ENCODE measurements around the gene ALCAM.
"Not testable (repeated sequence)": the region's sequence is repeated elsewhere in the genome, so short reads cannot be mapped to it uniquely, and the experiment has no call there.

ALCAM gene

DNA sequence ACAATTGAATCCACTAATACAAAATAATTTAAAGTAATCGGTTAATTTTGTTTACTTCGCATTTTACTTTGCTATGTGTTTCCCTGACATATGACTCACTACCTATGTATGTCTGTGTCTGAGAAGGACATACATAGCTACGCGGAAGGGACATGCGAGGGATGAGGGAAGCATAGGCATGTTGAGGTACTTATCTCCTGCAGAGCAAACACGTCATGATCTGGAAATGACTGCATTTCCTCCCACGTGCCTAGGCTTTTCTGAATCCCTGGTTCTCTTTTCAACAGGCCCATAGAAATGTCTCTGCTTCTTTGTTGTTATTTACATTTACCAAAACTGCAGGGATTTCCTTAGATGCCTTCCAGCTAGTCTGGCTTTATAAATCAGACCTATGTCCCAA lies 27.5 kb downstream of the ALCAM start:
- peaks cover 2% of the 10 kb centered on the region for H3K27me3 Mint-ChIP-seq
- no peak overlapping the region for H3K4me3 Mint-ChIP-seq
- H3K4me1 Mint-ChIP-seq: no peaks in the 10 kb centered on the region
- H3K27ac Mint-ChIP-seq: no peak overlapping the region
- ATAC-seq (no peak), DNase-seq (no peak)
- H3K9me3 Mint-ChIP-seq: peaks cover 34% of the 10 kb centered on the region
- H3K36me3 Mint-ChIP-seq (ENCODE audit: low read depth): peaks cover 11% of the 10 kb centered on the region

DNA sequence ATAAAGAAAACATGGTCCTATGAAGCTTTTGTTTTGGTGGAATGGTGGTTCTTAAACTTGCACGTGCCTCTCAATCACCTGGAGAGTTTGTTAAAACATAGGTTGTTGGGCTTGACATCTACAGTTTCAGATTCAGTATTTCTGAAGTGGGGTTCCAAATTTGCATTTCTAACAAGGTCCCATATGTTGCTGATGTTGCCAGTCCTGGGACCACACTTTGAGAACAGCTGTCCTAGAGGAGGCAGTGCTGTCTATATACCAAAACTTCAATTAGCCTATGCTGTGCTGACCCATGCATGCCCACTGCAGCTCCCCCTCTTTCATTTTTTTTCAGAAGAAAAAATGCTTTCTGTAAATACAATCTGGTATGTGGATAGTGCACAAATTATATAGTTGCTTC lies 31.3 kb downstream of the ALCAM start:
- H3K27me3 Mint-ChIP-seq: no peaks in the 10 kb centered on the region
- H3K4me1 Mint-ChIP-seq: no peaks in the 10 kb centered on the region
- no peak for DNase-seq
- no peak for ATAC-seq
- no peak overlapping the region for H3K27ac Mint-ChIP-seq
- H3K4me3 Mint-ChIP-seq: no peak overlapping the region
- H3K9me3 Mint-ChIP-seq: peaks cover 3% of the 10 kb centered on the region
- H3K36me3 Mint-ChIP-seq (ENCODE audit: low read depth): no peaks in the 10 kb centered on the region

DNA sequence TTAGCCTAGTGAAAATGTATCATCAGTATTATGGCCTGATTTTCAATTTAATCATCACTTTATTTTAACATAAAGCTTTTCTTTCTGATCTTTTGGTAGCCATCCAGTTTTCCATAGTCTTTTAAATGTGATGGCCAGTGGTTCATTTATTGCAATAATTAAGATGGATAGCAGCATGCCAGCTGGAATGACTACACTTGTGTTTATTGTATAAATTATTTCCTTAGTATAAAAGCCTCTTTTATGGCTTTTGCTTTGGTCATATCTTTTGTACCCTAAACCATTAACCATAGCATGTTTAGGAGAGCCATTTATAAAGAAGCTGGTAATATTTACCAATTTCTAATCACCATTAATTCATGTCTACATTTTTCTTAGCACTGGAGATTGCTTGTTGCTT lies 31.7 kb downstream of the ALCAM start:
- H3K36me3 Mint-ChIP-seq (ENCODE audit: low read depth): peaks cover 3% of the 10 kb centered on the region
- H3K9me3 Mint-ChIP-seq: peaks cover 4% of the 10 kb centered on the region
- H3K27ac Mint-ChIP-seq: no peak overlapping the region
- ATAC-seq: no peak
- no peaks in the 10 kb centered on the region for H3K27me3 Mint-ChIP-seq
- no peak overlapping the region for H3K4me3 Mint-ChIP-seq
- no peaks in the 10 kb centered on the region for H3K4me1 Mint-ChIP-seq
- no peak for DNase-seq

DNA sequence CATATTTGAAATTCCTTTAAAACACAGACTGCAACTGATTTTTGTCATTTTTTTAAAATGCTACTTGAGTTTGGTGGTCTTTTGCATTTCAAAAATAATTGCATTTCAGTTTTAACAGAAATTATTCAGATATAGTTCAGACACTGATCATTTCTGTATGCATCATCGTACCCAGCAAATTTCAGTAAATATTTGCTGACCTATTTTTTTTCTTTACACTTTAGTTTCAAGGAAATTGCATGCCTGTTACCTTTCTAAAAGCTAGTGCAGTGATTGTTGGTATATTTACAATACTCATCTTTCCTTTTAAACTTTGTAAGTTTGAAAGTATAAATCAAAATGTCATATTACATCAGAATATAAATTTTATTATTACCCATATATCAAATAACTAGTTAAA lies 32.4 kb downstream of the ALCAM start:
- Mint-ChIP-seq H3K27ac (no peak overlapping the region), H3K27me3 (no peaks in the 10 kb centered on the region), H3K4me1 (no peaks in the 10 kb centered on the region), H3K4me3 (no peak overlapping the region), H3K9me3 (peaks cover 10% of the 10 kb centered on the region), H3K36me3 (ENCODE audit: low read depth) (peaks cover 9% of the 10 kb centered on the region)
- ATAC-seq (no peak), DNase-seq (no peak)

DNA sequence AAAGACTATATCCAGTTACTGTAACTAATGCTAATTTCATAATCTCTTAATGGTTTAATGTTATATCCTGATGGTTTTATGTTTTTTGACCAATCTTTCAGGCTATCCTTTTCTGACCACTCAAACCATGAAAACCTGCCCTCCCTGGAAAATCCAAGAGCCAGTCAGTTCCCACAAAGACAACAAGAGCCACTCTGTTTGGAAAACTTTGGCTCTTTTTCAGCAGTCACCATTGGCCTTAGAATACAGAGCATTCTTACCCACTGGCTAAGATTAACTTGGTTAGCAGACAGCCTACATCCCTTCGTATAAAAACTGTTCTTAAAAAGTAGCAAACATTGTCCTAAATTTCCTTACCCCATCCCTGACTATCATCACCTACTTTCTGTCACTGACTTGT lies 32.9 kb downstream of the ALCAM start:
- ATAC-seq (no peak), DNase-seq (no peak)
- peaks cover 9% of the 10 kb centered on the region for H3K36me3 Mint-ChIP-seq (ENCODE audit: low read depth)

DNA sequence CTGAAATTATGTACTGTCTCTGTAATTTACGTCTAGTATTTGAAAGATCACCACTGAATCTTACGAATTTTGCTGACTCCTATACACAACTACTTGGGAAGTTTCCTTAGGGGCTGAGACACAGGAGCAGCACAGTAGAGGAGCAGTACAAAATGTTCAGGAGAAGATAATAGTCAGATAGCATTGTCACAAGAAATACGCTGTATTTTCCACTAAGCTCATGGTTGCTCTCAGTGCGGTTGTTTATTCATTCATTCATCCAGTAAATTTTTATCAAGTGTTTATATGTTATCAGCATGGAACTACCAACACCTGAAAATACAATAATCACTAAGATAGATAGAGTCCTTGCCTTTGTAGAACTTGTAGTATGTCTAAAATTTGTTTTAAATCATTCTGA lies 34.5 kb downstream of the ALCAM start:
- no peak for DNase-seq
- no peak overlapping the region for H3K27ac Mint-ChIP-seq
- no peaks in the 10 kb centered on the region for H3K4me1 Mint-ChIP-seq
- peaks cover 2% of the 10 kb centered on the region for H3K27me3 Mint-ChIP-seq
- no peak for ATAC-seq
- peaks cover 17% of the 10 kb centered on the region for H3K9me3 Mint-ChIP-seq
- no peak overlapping the region for H3K4me3 Mint-ChIP-seq
- H3K36me3 Mint-ChIP-seq (ENCODE audit: low read depth): peaks cover 9% of the 10 kb centered on the region

More for the DNA sequence above, 32.9 kb downstream of the ALCAM start:
- Mint-ChIP-seq H3K4me1 (no peaks in the 10 kb centered on the region), H3K27me3 (no peaks in the 10 kb centered on the region), H3K27ac (no peak overlapping the region), H3K9me3 (peaks cover 11% of the 10 kb centered on the region), H3K4me3 (no peak overlapping the region)

DNA sequence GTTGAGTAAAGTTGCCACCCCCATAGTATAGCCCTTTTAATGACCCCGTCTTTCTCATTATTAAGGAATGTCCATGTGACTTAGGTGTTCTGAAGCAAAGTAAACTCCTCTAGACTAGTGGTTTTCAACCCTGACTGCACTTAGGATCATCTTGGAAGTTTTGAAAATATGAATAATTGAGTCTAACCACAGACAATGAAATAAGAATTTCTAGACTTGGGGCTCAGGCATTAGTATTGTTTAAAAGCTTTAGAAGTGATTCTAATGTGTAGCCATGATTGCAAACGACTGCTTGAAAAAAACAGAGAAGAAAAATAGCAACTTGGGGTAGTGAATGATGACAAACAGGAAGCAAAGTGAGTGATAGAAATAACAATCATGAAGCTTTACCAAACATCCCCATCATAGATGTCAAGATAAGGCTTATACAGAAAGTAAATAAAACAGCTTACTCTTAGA lies 35.0 kb downstream of the ALCAM start:
- Mint-ChIP-seq H3K27ac (no peak overlapping the region), H3K36me3 (ENCODE audit: low read depth) (peaks cover 9% of the 10 kb centered on the region), H3K9me3 (peaks cover 17% of the 10 kb centered on the region), H3K27me3 (peaks cover 2% of the 10 kb centered on the region), H3K4me1 (no peaks in the 10 kb centered on the region), H3K4me3 (no peak overlapping the region)
- ATAC-seq (no peak), DNase-seq (no peak)

DNA sequence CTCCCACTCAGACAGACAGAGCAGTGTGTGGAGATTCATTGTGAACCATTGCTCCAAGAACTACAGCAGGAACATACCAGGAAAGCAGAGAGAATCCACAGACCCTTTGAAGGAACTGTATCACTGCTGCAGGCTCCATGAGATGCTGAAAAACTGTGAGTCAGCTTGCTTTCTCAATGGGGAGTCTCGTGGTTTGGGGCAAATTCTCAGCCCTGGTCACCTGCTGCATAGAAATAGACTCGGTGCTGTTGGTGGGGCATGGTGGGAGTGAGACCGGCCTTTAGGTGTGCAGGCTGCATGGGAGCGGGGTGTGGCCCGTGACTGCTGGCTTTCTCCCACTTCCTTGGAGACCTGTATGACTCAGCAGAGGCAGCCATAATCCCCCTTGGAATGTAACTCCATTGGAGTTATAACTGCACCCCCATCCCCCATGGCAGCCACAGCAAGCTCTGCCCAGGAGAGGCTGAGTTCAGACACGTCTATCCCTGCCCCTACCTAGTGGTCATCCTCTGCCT lies 35.6 kb downstream of the ALCAM start:
- no peak overlapping the region for H3K4me3 Mint-ChIP-seq
- H3K27me3 Mint-ChIP-seq: peaks cover 2% of the 10 kb centered on the region
- H3K4me1 Mint-ChIP-seq: no peaks in the 10 kb centered on the region
- DNase-seq: no peak
- no peak overlapping the region for H3K27ac Mint-ChIP-seq
- peaks cover 17% of the 10 kb centered on the region for H3K9me3 Mint-ChIP-seq
- no peak for ATAC-seq
- peaks cover 9% of the 10 kb centered on the region for H3K36me3 Mint-ChIP-seq (ENCODE audit: low read depth)

DNA sequence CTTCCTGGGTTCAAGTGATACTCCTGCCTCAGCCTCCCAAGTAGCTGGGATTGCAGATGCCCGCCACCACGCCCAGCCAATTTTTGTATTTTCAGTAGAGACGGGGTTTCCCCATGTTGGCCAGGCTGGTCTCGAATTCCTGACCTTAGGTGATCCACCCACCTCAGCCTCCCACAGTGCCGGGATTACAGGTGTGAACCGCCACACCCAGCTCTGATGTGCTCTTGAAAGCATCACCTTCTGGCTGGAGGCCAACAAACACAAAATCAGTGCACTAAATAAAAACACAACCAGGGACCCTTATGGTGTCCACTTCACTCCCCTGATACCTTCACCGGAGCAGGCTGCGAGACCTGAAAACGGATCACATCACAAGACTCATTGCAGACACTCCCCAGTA lies 36.3 kb downstream of the ALCAM start:
- not testable (repeated sequence) for H3K4me1 Mint-ChIP-seq; H3K36me3 Mint-ChIP-seq (ENCODE audit: low read depth); H3K27me3 Mint-ChIP-seq; ATAC-seq; H3K4me3 Mint-ChIP-seq; H3K27ac Mint-ChIP-seq; DNase-seq
- peaks cover 17% of the 10 kb centered on the region for H3K9me3 Mint-ChIP-seq

DNA sequence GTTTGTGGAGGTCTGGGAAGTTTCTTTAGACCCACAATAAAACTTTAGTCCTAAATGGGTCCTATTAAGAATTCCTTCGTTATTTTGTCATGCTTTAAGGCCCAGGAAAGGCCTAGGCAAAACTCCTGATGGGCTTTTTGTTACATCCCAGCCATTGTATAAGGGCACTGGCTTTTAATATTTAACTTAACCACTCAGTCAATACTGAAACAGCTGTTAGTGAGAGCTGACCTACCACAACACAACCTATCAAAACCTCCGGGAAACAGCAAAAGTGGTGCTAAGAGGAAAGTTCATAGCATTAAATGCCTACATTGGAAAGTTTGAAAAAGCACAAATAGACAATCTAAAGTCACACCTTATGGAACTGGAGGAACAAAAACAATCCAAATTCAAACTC lies 39.6 kb downstream of the ALCAM start:
- DNase-seq: no peak
- H3K27ac Mint-ChIP-seq: no peak overlapping the region
- H3K4me1 Mint-ChIP-seq: no peaks in the 10 kb centered on the region
- peaks cover 2% of the 10 kb centered on the region for H3K27me3 Mint-ChIP-seq
- H3K36me3 Mint-ChIP-seq (ENCODE audit: low read depth): peaks cover 12% of the 10 kb centered on the region
- H3K4me3 Mint-ChIP-seq: no peak overlapping the region
- H3K9me3 Mint-ChIP-seq: peaks cover 17% of the 10 kb centered on the region
- no peak for ATAC-seq

DNA sequence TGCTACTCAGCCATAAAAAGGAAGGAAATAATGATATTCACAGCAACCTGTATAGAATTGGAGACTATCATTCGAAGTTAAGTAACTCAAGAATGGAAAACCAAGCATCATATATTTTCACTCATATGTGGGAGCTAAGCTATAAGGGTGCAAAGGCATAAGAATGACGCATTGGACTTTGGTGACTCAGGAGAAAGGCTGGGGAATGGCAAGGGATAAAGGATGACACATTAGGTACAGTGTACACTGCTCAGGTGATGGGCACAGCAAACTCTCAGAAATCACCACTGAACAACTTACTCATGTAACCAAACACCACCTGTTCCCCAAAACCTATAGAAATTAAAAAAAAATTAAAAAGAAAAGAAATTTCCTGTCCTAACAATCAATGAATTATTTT lies 42.7 kb downstream of the ALCAM start:
- H3K4me3 Mint-ChIP-seq: no peak overlapping the region
- H3K27ac Mint-ChIP-seq: no peak overlapping the region
- H3K27me3 Mint-ChIP-seq: peaks cover 2% of the 10 kb centered on the region
- no peak for ATAC-seq
- H3K9me3 Mint-ChIP-seq: peaks cover 6% of the 10 kb centered on the region
- DNase-seq: no peak
- H3K36me3 Mint-ChIP-seq (ENCODE audit: low read depth): peaks cover 3% of the 10 kb centered on the region
- H3K4me1 Mint-ChIP-seq: no peaks in the 10 kb centered on the region

DNA sequence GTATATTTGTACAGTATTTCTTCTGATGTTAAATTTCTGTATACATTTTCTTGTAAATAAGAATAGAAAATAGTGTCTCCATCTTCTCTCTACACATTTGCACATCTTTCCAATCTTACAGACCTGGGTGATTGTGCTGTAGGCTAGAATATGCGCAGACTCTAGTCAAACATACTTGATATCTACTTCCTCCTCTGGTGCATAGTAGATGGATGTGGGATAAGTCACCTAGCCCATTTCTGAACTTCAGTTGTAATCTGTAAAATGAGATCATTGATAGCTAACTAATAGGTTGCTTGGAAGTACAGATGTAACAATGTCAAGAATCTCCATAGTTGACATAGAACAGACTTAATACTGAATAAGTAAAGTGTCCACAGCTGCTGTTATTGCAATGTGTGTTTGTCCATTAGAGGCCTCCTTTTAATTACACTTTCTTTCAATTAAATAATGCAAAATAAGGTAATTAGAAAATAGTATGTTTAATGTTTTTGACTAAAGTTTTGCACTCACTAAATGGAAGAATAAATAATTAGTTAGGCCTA lies 46.7 kb downstream of the ALCAM start:
- peaks cover 3% of the 10 kb centered on the region for H3K36me3 Mint-ChIP-seq (ENCODE audit: low read depth)
- no peaks in the 10 kb centered on the region for H3K27me3 Mint-ChIP-seq
- H3K9me3 Mint-ChIP-seq: no peaks in the 10 kb centered on the region
- H3K4me1 Mint-ChIP-seq: peaks cover 5% of the 10 kb centered on the region
- no peak overlapping the region for H3K4me3 Mint-ChIP-seq
- H3K27ac Mint-ChIP-seq: no peak overlapping the region
- ATAC-seq (no peak), DNase-seq (no peak)

DNA sequence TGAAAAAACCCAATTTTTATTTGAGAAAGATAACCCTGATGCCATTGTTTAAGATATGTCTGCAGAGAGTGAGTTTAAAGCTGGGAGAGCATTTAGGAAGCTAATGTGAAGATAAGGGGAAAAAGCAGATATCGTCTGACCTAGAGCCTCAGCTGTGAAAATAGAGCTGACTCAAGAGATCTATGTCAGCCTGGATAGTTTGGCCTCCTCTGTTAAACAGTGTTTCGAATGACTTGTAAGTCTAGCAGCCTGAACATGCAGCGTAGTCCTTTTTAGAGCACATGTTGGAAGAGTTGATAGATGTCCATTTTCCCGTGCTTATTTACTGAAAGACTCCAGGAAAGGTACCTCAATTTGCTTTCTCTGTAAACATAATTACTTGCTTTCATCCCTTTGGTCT lies 48.1 kb downstream of the ALCAM start:
- no peak overlapping the region for H3K27ac Mint-ChIP-seq
- DNase-seq: no peak
- H3K4me1 Mint-ChIP-seq: peaks cover 5% of the 10 kb centered on the region
- H3K9me3 Mint-ChIP-seq: no peaks in the 10 kb centered on the region
- no peaks in the 10 kb centered on the region for H3K36me3 Mint-ChIP-seq (ENCODE audit: low read depth)
- no peaks in the 10 kb centered on the region for H3K27me3 Mint-ChIP-seq
- H3K4me3 Mint-ChIP-seq: no peak overlapping the region
- ATAC-seq: no peak

DNA sequence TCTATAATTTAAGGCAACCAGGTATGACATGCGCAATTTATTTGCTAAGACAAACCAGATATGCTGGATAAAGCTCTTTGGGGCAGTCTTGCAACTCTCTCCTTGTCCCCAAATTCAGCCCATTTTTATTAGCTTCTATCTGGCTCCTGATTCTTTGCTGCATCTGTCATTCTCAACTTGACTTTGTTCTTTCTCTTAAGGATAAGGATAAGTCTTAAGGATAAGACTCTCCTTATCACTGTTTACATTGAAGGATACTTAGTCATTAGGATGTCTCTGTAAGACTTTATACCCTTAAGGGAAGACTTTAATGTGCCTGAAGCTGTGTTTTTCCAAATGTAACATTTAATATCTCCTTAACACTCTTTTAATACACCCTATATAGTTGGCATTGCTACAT lies 49.2 kb downstream of the ALCAM start:
- Mint-ChIP-seq H3K4me1 (peaks cover 5% of the 10 kb centered on the region), H3K36me3 (ENCODE audit: low read depth) (no peaks in the 10 kb centered on the region), H3K4me3 (no peak overlapping the region), H3K9me3 (no peaks in the 10 kb centered on the region), H3K27me3 (peaks cover 3% of the 10 kb centered on the region), H3K27ac (no peak overlapping the region)
- DNase-seq (no peak), ATAC-seq (no peak)

DNA sequence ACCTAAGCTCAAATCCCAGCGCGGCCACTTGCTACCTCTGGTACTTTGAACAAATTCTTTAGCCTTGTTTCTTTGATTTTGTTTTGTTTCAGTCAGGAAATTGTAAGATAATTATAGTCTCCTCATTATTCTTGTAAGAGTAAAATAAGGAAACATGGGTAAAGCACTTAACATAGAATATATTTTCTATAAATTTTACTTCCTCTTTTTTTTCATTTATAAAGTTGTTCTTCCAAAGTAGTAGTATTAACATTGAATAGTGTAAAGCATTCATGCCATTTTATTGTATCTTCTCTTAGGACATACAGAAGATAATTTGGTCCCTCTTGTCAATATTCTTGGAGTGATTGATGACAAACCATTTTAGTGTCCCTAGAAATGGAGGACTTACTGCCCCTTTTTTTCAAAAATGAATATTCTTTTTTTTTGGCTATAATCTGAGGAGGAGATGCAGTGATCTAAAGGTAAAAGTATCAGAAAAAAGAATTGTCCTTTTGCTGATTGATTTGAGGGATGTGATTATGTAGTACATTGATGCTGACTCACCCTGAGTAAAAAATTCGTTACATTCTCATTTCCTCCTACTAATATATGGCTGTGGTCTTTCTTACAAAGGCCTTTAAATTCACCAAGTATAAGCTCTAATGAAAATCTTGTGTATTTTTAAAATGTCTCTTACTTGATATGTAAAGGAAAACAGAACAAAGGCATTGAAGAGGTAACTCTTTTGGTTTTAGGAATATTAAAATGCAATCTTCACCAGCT lies 51.0 kb downstream of the ALCAM start:
- DNase-seq: no peak
- H3K9me3 Mint-ChIP-seq: no peaks in the 10 kb centered on the region
- peaks cover 5% of the 10 kb centered on the region for H3K4me1 Mint-ChIP-seq
- H3K27me3 Mint-ChIP-seq: peaks cover 3% of the 10 kb centered on the region
- ATAC-seq: no peak
- no peak overlapping the region for H3K4me3 Mint-ChIP-seq
- H3K36me3 Mint-ChIP-seq (ENCODE audit: low read depth): no peaks in the 10 kb centered on the region
- H3K27ac Mint-ChIP-seq: no peak overlapping the region

Measured in activated naive CD8-positive, alpha-beta T cell treated with anti-CD3 and anti-CD28 coated beads, Interleukin-2, amount 50 U/mL, for 24 hours (primary cell).